Prostate gland (tissue), 2 donors: ENCODE data around the gene C1orf210.

Experiments used
- CTCF ChIP-seq, 4 experiments: fragments of 200-600 bp in 2 of 4; fragments of 450-650 bp in 2 of 4; sonication (generic) in 2 of 4; IDR thresholded peaks; 1 replicate in 3 of 4; 2 replicates in 1 of 4; pipeline ENCODE4 v1.5.1; 2016 to 2019; ENCODE audit warnings: antibody characterized with exemption in 4 of 4, mild to moderate bottlenecking in 2 of 4, moderate library complexity in 2 of 4
- POLR2A ChIP-seq: fragments of 450-650 bp; IDR thresholded peaks from one replicate; pipeline ENCODE4 v1.6.1; 2016; ENCODE audit warnings: antibody characterized with exemption, mild to moderate bottlenecking
- POLR2AphosphoS5 ChIP-seq: sonication (generic); formaldehyde crosslinking; IDR thresholded peaks from one replicate; pipeline ENCODE4 v1.6.1; 2017; ENCODE audit warnings: antibody characterized with exemption

- TF ChIP-seq POLR2AphosphoS5: no peak
- no peak for TF ChIP-seq CTCF (IDR thresholded peaks at IDR 0.05)
- TF ChIP-seq POLR2A: no peak
Measured at GRCh38 chr1:43294761-43295160, 9.4 kb upstream of the C1orf210 start.
